Fibroblast of lung (primary cell): ENCODE results near the gene DUSP14. TPM values are rescaled to one million over a fixed set of nuclear protein-coding genes. Genes with fewer than 3 reads are reported as not detected.

Experiments used
- DNase-seq, 2 donors: peaks; one replicate each; pipeline versions ENCODE4 v3.0.0 to v3.0.0-alpha.2; 2010; ENCODE audit warnings: low read depth in 2 of 2
- H2AFZ ChIP-seq: 2 replicates; pipeline ENCODE4 v1.5.1; 2012; ENCODE audit warnings: low read length, control low read depth, inconsistent platforms
- H3K27ac ChIP-seq: 2 replicates; pipeline ENCODE4 v1.5.1; 2011; ENCODE audit warnings: low read length, control low read depth; ENCODE audit not compliant: insufficient read depth
- H3K27me3 ChIP-seq: 2 replicates; pipeline ENCODE4 v1.5.1; 2011; ENCODE audit warnings: mild to moderate bottlenecking, low read length; ENCODE audit not compliant: control insufficient read depth, insufficient read depth
- H3K36me3 ChIP-seq: 2 replicates; pipeline ENCODE4 v1.5.1; 2011; ENCODE audit warnings: low read length; ENCODE audit not compliant: control insufficient read depth, insufficient read depth
- H3K4me1 ChIP-seq: 2 replicates; pipeline ENCODE4 v1.5.1; 2011; ENCODE audit warnings: low read length; ENCODE audit not compliant: control insufficient read depth, insufficient read depth; ENCODE audit errors: extremely low read depth
- H3K4me2 ChIP-seq: 2 replicates; pipeline ENCODE4 v1.5.1; 2011; ENCODE audit warnings: low read length, control low read depth; ENCODE audit not compliant: insufficient read depth; ENCODE audit errors: extremely low read depth
- H3K4me3 ChIP-seq, 4 experiments: fragments of 200-600 bp in 1 of 4; sonication (generic) in 1 of 4; replicated peaks in 1 of 4; 2 replicates each; pipeline ENCODE4 v1.5.1; 2011 to 2016; ENCODE audit warnings: low read length in 4 of 4, low read depth in 3 of 4, mild to moderate bottlenecking in 3 of 4, control low read depth in 2 of 4, inconsistent platforms in 1 of 4, mixed read lengths in 1 of 4; ENCODE audit not compliant: insufficient read depth in 1 of 4; ENCODE audit errors: control extremely low read depth in 1 of 4
- H3K79me2 ChIP-seq: 2 replicates; pipeline ENCODE4 v1.5.1; 2012; ENCODE audit warnings: mild to moderate bottlenecking, low read length, inconsistent platforms; ENCODE audit not compliant: control insufficient read depth, insufficient read depth
- H3K9ac ChIP-seq: 2 replicates; pipeline ENCODE4 v1.5.1; 2011; ENCODE audit warnings: mild to moderate bottlenecking, low read length, control low read depth; ENCODE audit not compliant: insufficient read depth
- H3K9me3 ChIP-seq: 2 replicates; pipeline ENCODE4 v1.5.1; 2012; ENCODE audit warnings: low read depth, low read length; ENCODE audit not compliant: control insufficient read depth, insufficient read depth
- H4K20me1 ChIP-seq: 2 replicates; pipeline ENCODE4 v1.5.1; 2011; ENCODE audit warnings: low read length; ENCODE audit not compliant: control insufficient read depth, insufficient read depth; ENCODE audit errors: extremely low read depth
- CTCF ChIP-seq, 2 donors: IDR thresholded peaks in 1 of 2; conservative IDR thresholded peaks in 1 of 2; 1 replicate in 1 of 2; 2 replicates in 1 of 2; pipeline ENCODE4 v1.5.1; 2011 to 2012; ENCODE audit warnings: low read length in 2 of 2, control low read depth in 1 of 2, inconsistent platforms in 1 of 2, low read depth in 1 of 2, mild to moderate bottlenecking in 1 of 2
- EZH2 ChIP-seq: IDR thresholded peaks from 2 replicates; pipeline ENCODE4 v1.5.1; 2012; ENCODE audit warnings: low read length, control low read depth, mild to moderate bottlenecking; ENCODE audit errors: missing control alignments
- polyA plus RNA-seq, 2 donors: library from polyadenylated mRNA; depleted of rRNA in 1 of 2; stranded (reverse) in 1 of 2; unstranded in 1 of 2; fragments of >200 nt; gene quantifications; 2 replicates each; pipeline ENCODE4 v1.2.1, GENCODE V29; 2011 to 2012; ENCODE audit warnings: missing spikeins in 1 of 2
- total RNA-seq: library from RNA; depleted of rRNA; stranded (reverse); fragments of >200 nt; gene quantifications from 2 replicates; pipeline ENCODE4 v1.2.1, GENCODE V29; 2014

DUSP14 gene
- total and polyA plus RNA-seq, 2 donors (not counting 1 experiment from before 2014, with no cell fraction given): 121 to 161 TPM

DNA sequence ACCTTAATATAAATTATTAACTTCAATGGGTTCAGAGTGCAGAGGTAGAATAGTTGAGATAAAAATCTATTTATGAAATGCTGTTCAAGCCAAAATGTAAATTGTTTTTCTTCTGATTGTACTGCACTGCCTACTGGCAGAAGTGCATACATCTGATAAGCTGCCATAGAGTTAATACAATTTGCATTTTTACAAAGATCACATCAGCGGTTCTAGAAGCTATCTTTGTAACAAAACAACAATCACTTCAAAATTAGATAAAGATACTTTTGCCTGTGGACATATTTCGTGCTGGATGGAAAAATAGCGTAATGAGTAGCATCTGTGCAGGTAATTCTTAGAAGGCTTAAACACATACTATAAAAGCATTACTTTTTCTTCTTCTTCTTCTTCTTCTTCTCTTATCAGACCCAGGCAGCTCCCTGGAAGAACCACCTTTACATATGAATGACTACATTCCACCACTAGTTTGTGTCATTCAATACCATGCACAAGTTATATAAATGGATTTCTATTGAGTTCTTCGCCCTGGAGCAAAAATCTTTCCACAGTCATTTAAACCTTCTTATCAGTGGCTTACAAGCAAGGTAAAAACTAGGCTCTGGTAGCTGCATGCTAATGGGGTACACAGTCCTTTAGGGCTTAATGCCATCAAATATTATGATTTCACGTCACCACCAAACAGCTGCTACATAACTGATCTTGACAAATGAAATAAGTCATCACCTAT is 72.5 kb downstream of the DUSP14 start:
- Histone ChIP-seq H3K79me2 (no peaks in the 10 kb centered on the region), H3K4me1 (no peaks in the 10 kb centered on the region)
- DNase-seq: no peak

More for the DNA sequence above, 72.5 kb downstream of the DUSP14 start:
- no peaks in the 10 kb centered on the region for H3K27me3 ChIP-seq
- H3K9me3 ChIP-seq: no peaks in the 10 kb centered on the region
- no peak for TF ChIP-seq CTCF (conservative IDR thresholded peaks at IDR 0.05 in 1 of 2, IDR thresholded peaks at IDR 0.05 in 1 of 2; ENCODE audit: low read depth in 1 of 2, low read length in 2 of 2)
- TF ChIP-seq EZH2: no peak
- no peak overlapping the region for H3K9ac ChIP-seq
- H3K4me3 ChIP-seq: no peak overlapping the region
- no peaks in the 10 kb centered on the region for H4K20me1 ChIP-seq
- no peak overlapping the region for H2AFZ ChIP-seq
- H3K4me2 ChIP-seq: no peak overlapping the region
- peaks cover 7% of the 10 kb centered on the region for H3K36me3 ChIP-seq
- no peak overlapping the region for H3K27ac ChIP-seq

Other genes with a start within 250 kb of the DUSP14 start
- not detected in 2 replicates for gene C17orf78, start 113.9 kb upstream of the DUSP14 start, total RNA-seq
- not detected in 2 replicates for gene C17orf78, start 113.9 kb upstream of the DUSP14 start, polyA plus RNA-seq
- 72.9 and 123 TPM in 2 replicates for gene ACACA, start 83.1 kb upstream of the DUSP14 start, total RNA-seq
- gene ACACA, start 83.1 kb upstream of the DUSP14 start, polyA plus RNA-seq: 45.2 and 54.1 TPM in 2 replicates
- gene TADA2A, start 83.0 kb upstream of the DUSP14 start, total RNA-seq: 19.8 and 23.9 TPM in 2 replicates
- gene TADA2A, start 83.0 kb upstream of the DUSP14 start, polyA plus RNA-seq: 18.7 and 19.3 TPM in 2 replicates
- 16.7 and 21.5 TPM in 2 replicates for gene SYNRG, start 119.5 kb downstream of the DUSP14 start, total RNA-seq
- 19.1 and 20.4 TPM in 2 replicates for gene SYNRG, start 119.5 kb downstream of the DUSP14 start, polyA plus RNA-seq
- gene DDX52, start 153.6 kb downstream of the DUSP14 start, total RNA-seq: 18.7 and 20.6 TPM in 2 replicates
- gene DDX52, start 153.6 kb downstream of the DUSP14 start, polyA plus RNA-seq: 20.4 and 22.3 TPM in 2 replicates